Mucosa of descending colon (tissue), 3 donors: ENCODE measurements around the gene ABHD16A. TPM values are rescaled to one million over a fixed set of nuclear protein-coding genes. Genes with fewer than 3 reads are reported as not detected.
A peak's percentile ranks its signal among the peaks of the same experiment; 100 is the strongest.

Experiments used
- ATAC-seq: fragments of 200-7000 bp; cut with Tn5 transposase; one replicate; pipeline ENCODE4 v1.9.1; 2020; ENCODE audit warnings: mild to moderate bottlenecking, moderate library complexity
- DNase-seq, 3 donors: peaks; one replicate each; pipeline ENCODE4 v3.0.0-alpha.2; 2020
- H3K36me3 ChIP-seq: fragments of 200-600 bp; one replicate; pipeline ENCODE4 v1.8.0; 2021; ENCODE audit warnings: low read depth, mild to moderate bottlenecking
- H3K4me1 ChIP-seq: fragments of 200-600 bp; one replicate; pipeline ENCODE4 v1.8.0; 2021; ENCODE audit warnings: low read depth, mild to moderate bottlenecking
- H3K4me3 ChIP-seq: fragments of 200-600 bp; one replicate; pipeline ENCODE4 v1.8.0; 2021; ENCODE audit warnings: mild to moderate bottlenecking
- H3K9me3 ChIP-seq: fragments of 200-600 bp; one replicate; pipeline ENCODE4 v1.8.0; 2021; ENCODE audit warnings: mild to moderate bottlenecking
- intact Hi-C, 2 donors: fragments of 100-400 bp; cut with DNase I in 1 of 2; cut with micrococcal nuclease in 1 of 2; formaldehyde crosslinking; loops; one replicate each; pipeline versions ENCODE4 v1.11.0 to v1.11.1; 2022; cut with DNase I, micrococcal nuclease
- total RNA-seq, 3 donors: library from RNA; stranded (reverse); fragmentation: NEBNext Ultra II Directional in 2 of 3; extraction: Animal tissue kit (Norgen Biotek cat#: 25700) in 2 of 3; gene quantifications; one replicate each; pipeline versions ENCODE4 v1.2.1 to v1.2.4, GENCODE V29; 2021 to 2023
- TF ChIP-seq, protein P1 (sequence below): fragments of 200-600 bp; IDR thresholded peaks from one replicate; pipeline ENCODE4 v1.8.0; 2022; ENCODE audit warnings: antibody characterized with exemption, mild to moderate bottlenecking
- donor health status: DM: no; HTN: no; CAD: no; lungs with moderate emphysema.
- donor health status: DM: no; HTN: no; CAD: no.
- donor health status: DM: no; HTN: yes; CAD: no.

The ABHD16A gene
- total RNA-seq, 3 donors from 2014 or later, result 55.3 to 69.4 (median 68.4) TPM

DNA sequence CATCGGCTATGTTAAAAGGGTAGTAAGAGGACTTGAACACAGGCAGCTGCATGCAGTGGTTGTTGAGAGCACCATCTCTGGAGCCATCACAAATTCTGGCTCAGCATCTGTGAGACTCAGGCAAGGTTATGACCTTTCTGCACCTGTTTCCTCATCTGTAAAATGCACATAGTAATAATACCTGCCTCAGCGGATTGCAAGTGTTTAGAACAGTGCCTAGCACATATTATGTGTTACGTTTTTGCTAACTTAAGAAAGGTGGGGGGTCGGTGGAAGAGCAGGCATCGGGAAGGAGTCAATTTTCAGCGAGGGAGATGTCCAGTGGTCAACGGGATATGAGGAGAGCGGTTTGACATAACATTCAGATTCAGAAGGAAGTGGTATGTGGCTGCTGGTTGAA, 25.2 kb downstream of the ABHD16A start:
- DNase-seq, result no peak
- no peak for ATAC-seq
- Histone ChIP-seq H3K36me3 (no peaks in the 10 kb centered on the region), H3K9me3 (no peaks in the 10 kb centered on the region), H3K4me1 (peaks cover 14% of the 10 kb centered on the region), H3K4me3 (no peak overlapping the region)
- intact Hi-C loops, result no loop called here
- TF ChIP-seq, protein P1, sequence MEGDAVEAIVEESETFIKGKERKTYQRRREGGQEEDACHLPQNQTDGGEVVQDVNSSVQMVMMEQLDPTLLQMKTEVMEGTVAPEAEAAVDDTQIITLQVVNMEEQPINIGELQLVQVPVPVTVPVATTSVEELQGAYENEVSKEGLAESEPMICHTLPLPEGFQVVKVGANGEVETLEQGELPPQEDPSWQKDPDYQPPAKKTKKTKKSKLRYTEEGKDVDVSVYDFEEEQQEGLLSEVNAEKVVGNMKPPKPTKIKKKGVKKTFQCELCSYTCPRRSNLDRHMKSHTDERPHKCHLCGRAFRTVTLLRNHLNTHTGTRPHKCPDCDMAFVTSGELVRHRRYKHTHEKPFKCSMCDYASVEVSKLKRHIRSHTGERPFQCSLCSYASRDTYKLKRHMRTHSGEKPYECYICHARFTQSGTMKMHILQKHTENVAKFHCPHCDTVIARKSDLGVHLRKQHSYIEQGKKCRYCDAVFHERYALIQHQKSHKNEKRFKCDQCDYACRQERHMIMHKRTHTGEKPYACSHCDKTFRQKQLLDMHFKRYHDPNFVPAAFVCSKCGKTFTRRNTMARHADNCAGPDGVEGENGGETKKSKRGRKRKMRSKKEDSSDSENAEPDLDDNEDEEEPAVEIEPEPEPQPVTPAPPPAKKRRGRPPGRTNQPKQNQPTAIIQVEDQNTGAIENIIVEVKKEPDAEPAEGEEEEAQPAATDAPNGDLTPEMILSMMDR, result no peak

DNA sequence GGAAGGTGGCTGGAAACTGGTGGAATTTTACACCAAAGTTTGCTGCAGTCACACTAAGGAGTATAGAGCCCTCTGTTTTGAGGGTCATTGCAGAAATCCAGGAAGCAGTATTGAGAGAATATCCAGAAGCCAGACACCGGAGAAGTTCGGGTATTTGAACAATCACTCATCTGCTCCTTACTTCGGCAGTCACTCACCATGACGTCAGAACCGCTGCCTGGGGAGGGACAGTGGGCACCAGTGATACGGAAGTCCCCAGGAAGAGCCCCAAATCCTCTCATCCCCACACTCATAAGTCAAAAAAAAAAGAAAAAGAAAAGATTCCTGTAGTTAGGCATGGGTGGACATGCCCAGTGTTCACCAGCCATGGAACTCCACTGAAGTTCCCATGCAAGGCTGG, 26.2 kb downstream of the ABHD16A start:
- H3K9me3 ChIP-seq, result no peaks in the 10 kb centered on the region
- ATAC-seq, result no peak
- intact Hi-C loops, result no loop called here

DNA sequence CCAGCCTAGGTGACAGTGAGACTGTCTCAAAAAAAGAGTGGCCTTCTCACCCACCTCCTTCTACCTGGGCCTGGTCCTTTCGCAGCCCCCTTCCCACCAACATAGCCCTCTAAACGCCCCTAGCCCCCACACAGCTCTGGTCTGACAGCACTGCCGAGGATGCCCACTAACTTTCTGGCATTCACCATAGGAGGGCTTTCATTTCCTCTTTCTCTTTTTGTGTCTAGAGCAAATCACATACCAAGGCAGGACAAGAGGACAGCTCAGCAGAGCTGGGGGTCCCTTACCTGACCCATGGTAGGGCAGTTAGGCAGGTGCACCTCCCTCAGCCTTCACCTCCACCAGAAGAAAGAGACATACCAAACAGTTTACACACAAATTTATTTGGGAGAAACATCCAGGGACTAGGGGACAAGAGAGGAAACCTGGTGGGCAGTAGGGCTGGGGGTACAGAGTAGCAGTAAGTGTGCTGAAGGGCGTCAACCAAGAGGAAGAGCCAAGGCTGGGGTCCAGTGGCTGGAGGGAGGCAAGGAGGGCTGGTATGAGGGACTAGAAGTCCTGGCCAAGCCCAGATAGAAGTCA, 26.7 kb downstream of the ABHD16A start:
- TF ChIP-seq, protein P1, result no peak
- Histone ChIP-seq H3K9me3 (no peaks in the 10 kb centered on the region), H3K4me1 (peaks cover 11% of the 10 kb centered on the region), H3K4me3 (no peak overlapping the region), H3K36me3 (no peaks in the 10 kb centered on the region)
- no peak for ATAC-seq
- DNase-seq, result no peak
- intact Hi-C loops, result no loop called here

More for the DNA sequence above, 26.2 kb downstream of the ABHD16A start:
- Histone ChIP-seq H3K4me1 (peaks cover 14% of the 10 kb centered on the region), H3K36me3 (no peaks in the 10 kb centered on the region), H3K4me3 (no peak overlapping the region)
- no peak for DNase-seq
- TF ChIP-seq, protein P1, result no peak

DNA sequence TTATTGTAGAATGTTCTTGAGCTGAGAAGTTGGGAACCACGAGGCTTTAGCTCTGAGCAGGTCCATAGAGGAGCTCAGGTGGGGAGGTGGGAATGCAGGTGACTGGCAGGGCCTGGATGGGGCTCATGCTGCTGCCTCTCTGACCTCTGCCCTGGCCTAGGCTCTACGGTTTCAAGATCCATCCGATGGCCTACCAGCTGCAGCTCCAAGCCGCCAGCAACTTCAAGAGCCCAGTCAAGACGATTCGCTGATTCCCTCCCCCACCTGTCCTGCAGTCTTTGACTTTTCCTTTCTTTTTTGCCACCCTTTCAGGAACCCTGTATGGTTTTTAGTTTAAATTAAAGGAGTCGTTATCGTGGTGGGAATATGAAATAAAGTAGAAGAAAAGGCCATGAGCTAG, 33.4 kb downstream of the ABHD16A start, which contains the start of gene LY6G5B:
Gene LY6G5B, plus strand, starts transcription at position 301 of the 400 bp plus-strand sequence. CDS start 975 bp downstream, outside the sequence.
- DNase-seq (no peak), ATAC-seq (no peak)
- TF ChIP-seq, protein P1, result no peak
- Histone ChIP-seq H3K4me3 (no peak within 1 kb of the TSS), H3K36me3 (peaks cover 10% of the 10 kb centered on the region), H3K9me3 (no peaks in the 10 kb centered on the region), H3K4me1 (peaks cover 9% of the 10 kb centered on the region)
- intact Hi-C loops, result no loop called here

DNA sequence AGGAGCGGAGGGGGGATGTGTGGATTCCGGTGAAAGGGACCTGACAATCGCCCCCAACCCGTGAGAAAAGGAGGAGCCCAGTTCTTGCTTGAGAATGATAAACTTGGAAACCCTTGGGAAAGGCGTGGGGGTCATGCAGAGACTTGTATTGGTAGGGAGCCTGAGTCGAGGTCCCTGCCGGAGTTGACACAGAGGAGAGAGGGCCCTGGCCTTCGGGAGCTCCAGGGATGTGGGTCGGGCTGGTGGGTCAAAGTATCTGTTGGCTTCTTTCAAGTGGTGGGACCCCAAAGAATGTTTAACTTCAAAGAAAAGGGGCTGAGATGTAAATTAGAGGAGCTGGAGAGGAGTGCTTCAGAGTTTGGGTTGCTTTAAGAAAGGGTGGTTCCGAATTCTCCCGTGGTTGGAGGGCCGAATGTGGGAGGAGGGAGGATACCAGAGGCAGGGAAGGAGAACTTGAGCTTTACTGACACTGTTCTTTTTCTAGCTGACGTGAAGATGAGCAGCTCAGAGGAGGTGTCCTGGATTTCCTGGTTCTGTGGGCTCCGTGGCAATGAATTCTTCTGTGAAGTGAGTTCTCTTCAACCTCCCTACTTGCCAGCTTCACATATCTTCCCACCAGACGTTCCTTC, 36.7 kb downstream of the ABHD16A start:
- Histone ChIP-seq H3K9me3 (no peaks in the 10 kb centered on the region), H3K36me3 (peaks cover 10% of the 10 kb centered on the region), H3K4me1 (peaks cover 22% of the 10 kb centered on the region), H3K4me3 (peak overlapping the region; percentile 81)
- intact Hi-C loops, result no loop called here
- no peak for ATAC-seq
- no peak for DNase-seq
- TF ChIP-seq, protein P1, result no peak
